Caco-2 (cell line): ENCODE measurements around the gene ATG10. TPM values are rescaled to one million over a fixed set of nuclear protein-coding genes. Genes with fewer than 3 reads are reported as not detected.
"Not testable (repeated sequence)": the region's sequence is repeated elsewhere in the genome, so short reads cannot be mapped to it uniquely, and the experiment has no call there.

Experiments used
- BruUV-seq: library from RNA; stranded (reverse); fragments of 400-500 nt; replicated peaks from 2 replicates; lab custom pipeline; 2021; lab: Mats Ljungman, UMichigan
- CTCF ChIA-PET: fragments of 300-600 bp; sonication (Branson Sonifier 250); formaldehyde crosslinking; loops from one replicate; lab custom pipeline; 2022; ENCODE audit warnings: antibody characterized with exemption; lab: Charles Lee
- POLR2A ChIA-PET: fragments of 300-600 bp; sonication (Branson Sonifier 250); formaldehyde crosslinking; loops from one replicate; lab custom pipeline; 2022; ENCODE audit warnings: antibody characterized with exemption; lab: Charles Lee
- DNase-seq, 2 experiments: peaks; one replicate each; pipeline versions ENCODE4 v3.0.0 to v3.0.0-alpha.2; 2020 to 2022
- H3K27me3 ChIP-seq: replicated peaks from 2 replicates; pipeline ENCODE4 v1.6.0; 2011; ENCODE audit warnings: low read length; ENCODE audit not compliant: control insufficient read depth, insufficient read depth
- H3K36me3 ChIP-seq: 2 replicates; pipeline ENCODE4 v1.5.1; 2011; ENCODE audit warnings: low read length; ENCODE audit not compliant: control insufficient read depth, insufficient read depth
- H3K4me1 ChIP-seq: fragments of 250-450 bp; sonication (Bioruptor Pico); 2 replicates; pipeline ENCODE4 v1.5.1; 2020; ENCODE audit warnings: mild to moderate bottlenecking
- H3K4me3 ChIP-seq: 2 replicates; pipeline ENCODE4 v1.5.1; 2011; ENCODE audit warnings: low read depth, mild to moderate bottlenecking, control low read depth, low read length
- H3K9me3 ChIP-seq: fragments of 250-450 bp; sonication (Bioruptor Pico); 2 replicates; pipeline ENCODE4 v1.5.1; 2020; ENCODE audit warnings: mild to moderate bottlenecking, moderate library complexity
- H3K27ac Mint-ChIP-seq: one replicate; pipeline ENCODE4 v1.8.0; 2022; ENCODE audit warnings: mixed read lengths; ENCODE audit not compliant: unreplicated experiment
- H3K27me3 Mint-ChIP-seq: one replicate; pipeline ENCODE4 v1.8.0; 2022; ENCODE audit warnings: mixed read lengths; ENCODE audit not compliant: insufficient read depth, unreplicated experiment
- H3K36me3 Mint-ChIP-seq: one replicate; pipeline ENCODE4 v1.8.0; 2022; ENCODE audit warnings: mild to moderate bottlenecking, mixed read lengths; ENCODE audit not compliant: insufficient read depth, unreplicated experiment
- H3K4me1 Mint-ChIP-seq: one replicate; pipeline ENCODE4 v1.8.0; 2022; ENCODE audit warnings: low read depth, mixed read lengths; ENCODE audit not compliant: unreplicated experiment
- H3K4me3 Mint-ChIP-seq: one replicate; pipeline ENCODE4 v1.8.0; 2022; ENCODE audit warnings: mild to moderate bottlenecking, moderate library complexity, mixed read lengths; ENCODE audit not compliant: unreplicated experiment
- H3K9me3 Mint-ChIP-seq: one replicate; pipeline ENCODE4 v1.8.0; 2022; ENCODE audit warnings: mixed read lengths; ENCODE audit not compliant: unreplicated experiment
- intact Hi-C: fragments of 100-400 bp; cut with micrococcal nuclease; formaldehyde crosslinking; loops from one replicate; pipeline ENCODE4 v1.10.0; 2022; ENCODE audit not compliant: unreplicated experiment
- total RNA-seq: library from RNA; stranded (reverse); gene quantifications from 2 replicates; pipeline ENCODE4 v1.2.3, GENCODE V29; 2022
- TF ChIP-seq, protein P1 (sequence below), 2 experiments: fragments of 200-600 bp in 1 of 2; IDR thresholded peaks; 1 replicate in 1 of 2; 2 replicates in 1 of 2; pipeline versions ENCODE4 v1.5.1 to v1.8.0; 2011 to 2022; ENCODE audit warnings: antibody characterized with exemption in 1 of 2, control low read depth in 1 of 2, inconsistent platforms in 1 of 2, low read depth in 1 of 2, low read length in 1 of 2, mild to moderate bottlenecking in 1 of 2, moderate library complexity in 1 of 2; ENCODE audit not compliant: insufficient read depth in 1 of 2, severe bottlenecking in 1 of 2, unreplicated experiment in 1 of 2

Gene ATG10
- total RNA-seq, 1 experiment from 2014 or later = 5.8 TPM

DNA sequence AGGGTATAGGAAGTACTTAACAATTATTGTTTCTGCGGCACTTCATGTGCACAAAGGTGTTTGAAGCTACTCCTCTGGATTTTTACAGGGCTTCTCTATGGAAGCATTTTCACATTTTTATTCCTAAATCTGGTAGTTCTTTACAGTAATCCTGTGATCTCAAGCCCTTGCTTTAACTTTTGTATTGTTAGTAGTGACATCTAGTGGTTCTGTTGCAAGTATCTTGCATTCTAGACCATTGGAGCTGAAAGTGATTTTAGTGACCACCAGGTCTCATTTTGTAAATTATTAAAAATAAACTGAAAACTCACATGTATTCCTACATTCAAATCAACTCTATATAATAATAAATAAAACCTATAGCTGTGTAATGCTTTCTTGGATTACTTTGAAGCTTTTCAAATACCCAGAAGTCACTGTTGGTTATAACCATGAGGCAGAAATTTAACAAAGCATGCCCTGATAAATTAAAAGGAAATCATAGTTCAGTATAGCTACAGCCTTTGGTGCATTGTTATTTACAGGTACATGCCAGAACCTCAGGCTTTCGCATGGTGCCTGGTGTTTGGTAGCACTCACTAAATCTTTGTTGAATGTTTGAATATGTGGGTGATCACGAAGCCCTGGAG lies 287.5 kb downstream of the ATG10 start:
- CTCF ChIA-PET = interaction anchor here (0.6 to 1.2 kb wide), 3 partner anchors 11 to 407 kb away, joined by 3 to 5 read pairs (median 4); no protein-coding TSS in a partner anchor
- H3K9me3 Mint-ChIP-seq = no peaks in the 10 kb centered on the region
- no peaks in the 10 kb centered on the region for H3K36me3 Mint-ChIP-seq
- no peak for DNase-seq
- no peaks in the 10 kb centered on the region for H3K27me3 ChIP-seq
- no TSS peak for BruUV-seq
- H3K4me3 ChIP-seq = no peak overlapping the region
- no peaks in the 10 kb centered on the region for H3K4me1 ChIP-seq
- intact Hi-C loops = no loop called here
- no peak overlapping the region for H3K27ac Mint-ChIP-seq
- POLR2A ChIA-PET = no interaction called here
- no peaks in the 10 kb centered on the region for H3K4me1 Mint-ChIP-seq
- H3K4me3 Mint-ChIP-seq = no peak overlapping the region
- TF ChIP-seq, protein P1, sequence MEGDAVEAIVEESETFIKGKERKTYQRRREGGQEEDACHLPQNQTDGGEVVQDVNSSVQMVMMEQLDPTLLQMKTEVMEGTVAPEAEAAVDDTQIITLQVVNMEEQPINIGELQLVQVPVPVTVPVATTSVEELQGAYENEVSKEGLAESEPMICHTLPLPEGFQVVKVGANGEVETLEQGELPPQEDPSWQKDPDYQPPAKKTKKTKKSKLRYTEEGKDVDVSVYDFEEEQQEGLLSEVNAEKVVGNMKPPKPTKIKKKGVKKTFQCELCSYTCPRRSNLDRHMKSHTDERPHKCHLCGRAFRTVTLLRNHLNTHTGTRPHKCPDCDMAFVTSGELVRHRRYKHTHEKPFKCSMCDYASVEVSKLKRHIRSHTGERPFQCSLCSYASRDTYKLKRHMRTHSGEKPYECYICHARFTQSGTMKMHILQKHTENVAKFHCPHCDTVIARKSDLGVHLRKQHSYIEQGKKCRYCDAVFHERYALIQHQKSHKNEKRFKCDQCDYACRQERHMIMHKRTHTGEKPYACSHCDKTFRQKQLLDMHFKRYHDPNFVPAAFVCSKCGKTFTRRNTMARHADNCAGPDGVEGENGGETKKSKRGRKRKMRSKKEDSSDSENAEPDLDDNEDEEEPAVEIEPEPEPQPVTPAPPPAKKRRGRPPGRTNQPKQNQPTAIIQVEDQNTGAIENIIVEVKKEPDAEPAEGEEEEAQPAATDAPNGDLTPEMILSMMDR (IDR thresholded peaks at IDR 0.05; ENCODE audit: insufficient read depth in 1 of 2, low read depth in 1 of 2, low read length in 1 of 2, severe bottlenecking in 1 of 2, unreplicated experiment in 1 of 2) = peak in 1 of 2 experiments; percentile 53
- no peaks in the 10 kb centered on the region for H3K27me3 Mint-ChIP-seq
- no peaks in the 10 kb centered on the region for H3K9me3 ChIP-seq
- no peaks in the 10 kb centered on the region for H3K36me3 ChIP-seq

DNA sequence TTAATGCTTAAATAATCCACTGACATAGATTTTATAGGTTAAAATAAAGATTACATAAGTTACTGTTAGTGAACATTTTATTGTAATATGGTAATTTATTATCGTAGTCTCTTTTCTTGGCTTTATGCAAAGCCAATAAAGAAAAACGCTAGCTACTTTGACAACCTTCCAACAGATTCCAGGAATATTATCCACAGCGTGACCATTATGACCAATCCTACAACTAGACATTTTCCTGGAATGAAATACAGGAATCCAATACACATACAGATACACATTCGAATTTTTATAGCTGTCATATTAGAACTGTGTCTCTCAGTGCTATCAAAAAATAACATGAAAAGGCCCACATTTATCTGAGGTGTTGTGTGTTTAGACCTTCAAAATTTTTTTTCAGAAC lies 293.2 kb downstream of the ATG10 start:
- no peak for DNase-seq
- TF ChIP-seq, protein P1 (IDR thresholded peaks at IDR 0.05; ENCODE audit: insufficient read depth in 1 of 2, low read depth in 1 of 2, low read length in 1 of 2, severe bottlenecking in 1 of 2, unreplicated experiment in 1 of 2) = no peak
- no peaks in the 10 kb centered on the region for H3K27me3 Mint-ChIP-seq
- H3K27me3 ChIP-seq = no peaks in the 10 kb centered on the region
- H3K4me3 Mint-ChIP-seq = no peak overlapping the region
- H3K4me1 ChIP-seq = no peaks in the 10 kb centered on the region
- ChIA-PET POLR2A (no interaction called here), CTCF (no interaction called here)
- peaks cover 7% of the 10 kb centered on the region for H3K36me3 Mint-ChIP-seq
- no TSS peak for BruUV-seq
- no peak overlapping the region for H3K4me3 ChIP-seq
- no peaks in the 10 kb centered on the region; the same call in 1 of the 2 replicates for H3K9me3 ChIP-seq
- peaks cover 20% of the 10 kb centered on the region for H3K9me3 Mint-ChIP-seq
- intact Hi-C loops = no loop called here
- H3K36me3 ChIP-seq = no peaks in the 10 kb centered on the region
- no peaks in the 10 kb centered on the region for H3K4me1 Mint-ChIP-seq
- no peak overlapping the region for H3K27ac Mint-ChIP-seq

DNA sequence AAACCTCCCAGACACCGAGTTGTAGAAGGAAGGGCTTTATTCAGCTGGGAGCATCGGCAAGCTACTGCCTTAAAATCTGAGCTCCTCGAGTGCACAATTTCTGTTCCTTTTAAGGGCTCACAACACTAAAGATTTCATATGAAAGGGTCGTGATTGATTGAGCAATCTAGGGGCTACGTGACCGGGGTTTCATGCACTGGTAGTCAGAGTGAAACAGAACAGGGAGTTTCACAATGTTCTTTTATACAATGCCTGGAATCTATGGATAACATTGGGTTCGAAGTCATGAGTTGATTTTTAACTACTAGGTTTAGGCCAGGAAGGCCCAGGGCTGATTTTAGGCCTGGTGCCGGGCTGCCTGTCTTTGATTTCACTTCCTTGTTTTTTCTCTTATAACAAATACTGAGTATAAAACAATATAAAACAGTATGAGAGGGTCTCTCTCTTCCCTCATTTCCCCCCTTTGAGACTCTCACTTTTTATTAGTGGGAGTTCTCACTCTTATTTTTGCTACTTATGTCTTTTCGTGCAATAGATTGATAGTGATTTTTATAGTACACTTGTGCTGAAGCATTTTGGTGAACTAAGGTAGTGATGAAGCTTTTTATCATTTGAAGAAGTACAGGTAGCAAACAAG lies 295.6 kb downstream of the ATG10 start:
- H3K36me3 ChIP-seq, H3K9me3 ChIP-seq, H3K27ac Mint-ChIP-seq, H3K4me3 ChIP-seq, intact Hi-C loops, H3K4me1 ChIP-seq, DNase-seq, H3K4me1 Mint-ChIP-seq, BruUV-seq, H3K27me3 ChIP-seq, POLR2A ChIA-PET, CTCF ChIA-PET, H3K4me3 Mint-ChIP-seq, H3K27me3 Mint-ChIP-seq: not testable (repeated sequence)
- Mint-ChIP-seq H3K9me3 (peaks cover 27% of the 10 kb centered on the region), H3K36me3 (peaks cover 24% of the 10 kb centered on the region)

DNA sequence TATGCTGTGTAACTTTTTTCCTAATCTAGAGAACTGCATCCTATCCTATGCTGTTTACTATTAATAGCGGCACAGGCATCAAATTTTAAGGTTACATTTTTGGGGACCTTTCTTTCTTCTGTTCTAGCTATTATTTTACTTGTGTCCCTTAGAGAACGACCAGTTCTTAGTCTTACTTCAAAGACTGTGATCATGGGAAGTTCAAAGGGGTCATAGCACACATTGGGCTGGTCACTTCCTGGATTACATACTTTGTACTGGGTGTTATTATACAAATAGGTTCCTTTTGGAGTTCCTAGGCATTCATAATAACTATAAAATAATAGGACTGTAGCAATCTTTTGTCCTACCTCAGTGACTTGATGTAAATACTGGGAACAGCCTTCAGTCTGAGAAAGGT lies 297.5 kb downstream of the ATG10 start:
- H3K4me1 ChIP-seq, POLR2A ChIA-PET, H3K4me3 ChIP-seq, H3K36me3 ChIP-seq, H3K27me3 ChIP-seq, H3K27ac Mint-ChIP-seq, BruUV-seq, H3K9me3 ChIP-seq, H3K27me3 Mint-ChIP-seq, H3K4me1 Mint-ChIP-seq, DNase-seq, CTCF ChIA-PET, intact Hi-C loops, H3K4me3 Mint-ChIP-seq: not testable (repeated sequence)
- Mint-ChIP-seq H3K36me3 (peaks cover 42% of the 10 kb centered on the region), H3K9me3 (peaks cover 27% of the 10 kb centered on the region)

DNA sequence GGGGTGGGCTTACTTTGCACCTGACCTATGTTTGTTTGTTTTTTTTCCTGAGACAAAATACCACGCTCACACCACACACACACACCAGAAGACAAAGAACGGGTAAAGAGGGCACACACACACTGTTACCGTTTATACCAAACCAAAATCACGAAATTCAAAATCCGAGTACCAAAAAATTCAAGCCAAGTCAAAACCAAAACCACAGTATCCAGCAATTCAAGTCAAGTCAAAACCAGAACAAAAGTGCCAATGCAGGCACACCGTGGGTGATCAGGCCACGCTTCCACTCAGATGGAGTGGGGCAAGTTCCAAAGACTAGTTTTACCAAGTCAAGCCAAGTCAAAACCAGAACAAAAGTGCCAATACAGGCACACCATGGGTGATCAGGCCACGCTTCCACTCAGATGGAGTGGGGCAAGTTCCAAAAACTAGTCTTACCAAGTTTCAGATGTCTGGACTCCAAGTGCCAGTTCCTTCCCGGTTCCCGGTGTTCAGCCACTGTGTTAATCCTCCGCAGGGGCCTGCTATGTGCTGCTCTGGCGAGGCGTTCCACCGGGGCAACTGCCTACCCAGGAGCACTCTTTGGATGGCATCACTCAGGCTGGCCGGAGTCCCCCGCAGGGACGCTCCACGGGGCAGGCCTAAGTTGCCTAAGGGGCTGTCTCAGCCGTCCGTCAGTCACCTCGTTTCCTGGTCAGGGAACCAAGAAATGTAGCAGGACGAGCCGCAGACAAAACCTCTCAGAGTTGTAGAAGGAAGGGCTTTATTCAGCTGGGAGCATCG lies 300.9 kb downstream of the ATG10 start:
- H3K9me3 ChIP-seq, H3K27me3 Mint-ChIP-seq, H3K4me1 ChIP-seq, intact Hi-C loops, H3K27me3 ChIP-seq, DNase-seq, H3K4me1 Mint-ChIP-seq, BruUV-seq, H3K27ac Mint-ChIP-seq, POLR2A ChIA-PET, CTCF ChIA-PET, H3K4me3 Mint-ChIP-seq, H3K36me3 ChIP-seq, H3K4me3 ChIP-seq: not testable (repeated sequence)
- peaks cover 14% of the 10 kb centered on the region for H3K9me3 Mint-ChIP-seq
- H3K36me3 Mint-ChIP-seq = peaks cover 76% of the 10 kb centered on the region
